ENCODE data around the gene ARID3C.

The ARID3C gene

DNA sequence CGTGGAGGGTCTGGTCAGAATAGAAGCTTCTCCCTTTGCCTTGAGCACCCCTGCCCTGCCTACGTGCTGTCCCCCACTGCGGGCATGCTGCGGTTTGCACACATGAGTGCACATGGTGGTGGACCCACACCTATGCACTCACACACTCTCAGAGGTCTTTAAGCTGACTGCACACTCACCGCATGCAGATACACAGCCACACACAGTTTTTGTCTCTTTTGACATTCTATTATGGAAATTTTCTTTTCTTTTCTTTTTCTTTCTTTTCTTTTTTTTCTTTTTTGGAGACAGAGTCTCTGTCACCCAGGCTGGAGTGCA lies 584 bp upstream of the ARID3C start (continued):
- TF ChIP-seq, protein P1, sequence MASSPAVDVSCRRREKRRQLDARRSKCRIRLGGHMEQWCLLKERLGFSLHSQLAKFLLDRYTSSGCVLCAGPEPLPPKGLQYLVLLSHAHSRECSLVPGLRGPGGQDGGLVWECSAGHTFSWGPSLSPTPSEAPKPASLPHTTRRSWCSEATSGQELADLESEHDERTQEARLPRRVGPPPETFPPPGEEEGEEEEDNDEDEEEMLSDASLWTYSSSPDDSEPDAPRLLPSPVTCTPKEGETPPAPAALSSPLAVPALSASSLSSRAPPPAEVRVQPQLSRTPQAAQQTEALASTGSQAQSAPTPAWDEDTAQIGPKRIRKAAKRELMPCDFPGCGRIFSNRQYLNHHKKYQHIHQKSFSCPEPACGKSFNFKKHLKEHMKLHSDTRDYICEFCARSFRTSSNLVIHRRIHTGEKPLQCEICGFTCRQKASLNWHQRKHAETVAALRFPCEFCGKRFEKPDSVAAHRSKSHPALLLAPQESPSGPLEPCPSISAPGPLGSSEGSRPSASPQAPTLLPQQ (tag by site-specific recombination; IDR thresholded peaks at IDR 0.05) = peak; percentile 75
- TF ChIP-seq, protein P2, sequence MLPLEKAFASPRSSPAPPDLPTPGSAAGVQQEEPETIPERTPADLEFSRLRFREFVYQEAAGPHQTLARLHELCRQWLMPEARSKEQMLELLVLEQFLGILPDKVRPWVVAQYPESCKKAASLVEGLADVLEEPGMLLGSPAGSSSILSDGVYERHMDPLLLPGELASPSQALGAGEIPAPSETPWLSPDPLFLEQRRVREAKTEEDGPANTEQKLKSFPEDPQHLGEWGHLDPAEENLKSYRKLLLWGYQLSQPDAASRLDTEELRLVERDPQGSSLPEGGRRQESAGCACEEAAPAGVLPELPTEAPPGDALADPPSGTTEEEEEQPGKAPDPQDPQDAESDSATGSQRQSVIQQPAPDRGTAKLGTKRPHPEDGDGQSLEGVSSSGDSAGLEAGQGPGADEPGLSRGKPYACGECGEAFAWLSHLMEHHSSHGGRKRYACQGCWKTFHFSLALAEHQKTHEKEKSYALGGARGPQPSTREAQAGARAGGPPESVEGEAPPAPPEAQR (tag by site-specific recombination; IDR thresholded peaks at IDR 0.05) = no peak
- TF ChIP-seq ZNF707 (tag by site-specific recombination; IDR thresholded peaks at IDR 0.05) (no peak), ZNF114 (tag by site-specific recombination; IDR thresholded peaks at IDR 0.05) (no peak), ZFP69B (tag by site-specific recombination; IDR thresholded peaks at IDR 0.05) (peak; percentile 72), EGR2 (tag by site-specific recombination; IDR thresholded peaks at IDR 0.05; ENCODE audit: low read depth) (no peak), ZNF629 (tag by site-specific recombination; IDR thresholded peaks at IDR 0.05) (no peak), GLIS2 (tag by site-specific recombination; IDR thresholded peaks at IDR 0.05) (0 out of 2 replicates have a peak, but pooled peaks have one; percentile 1), ZNF394 (tag by site-specific recombination; IDR thresholded peaks at IDR 0.05; ENCODE audit: borderline replicate concordance) (no peak), ZNF670 (tag by site-specific recombination; IDR thresholded peaks at IDR 0.05; ENCODE audit: low read depth) (no peak), YY2 (tag by site-specific recombination; IDR thresholded peaks at IDR 0.05) (no peak), ZNF785 (tag by site-specific recombination; IDR thresholded peaks at IDR 0.05) (no peak), ZNF560 (tag by site-specific recombination; IDR thresholded peaks at IDR 0.05; ENCODE audit: borderline replicate concordance) (no peak), ZFHX2 (tag by site-specific recombination; conservative IDR thresholded peaks at IDR 0.05) (no peak)
- TF ChIP-seq, protein P3, sequence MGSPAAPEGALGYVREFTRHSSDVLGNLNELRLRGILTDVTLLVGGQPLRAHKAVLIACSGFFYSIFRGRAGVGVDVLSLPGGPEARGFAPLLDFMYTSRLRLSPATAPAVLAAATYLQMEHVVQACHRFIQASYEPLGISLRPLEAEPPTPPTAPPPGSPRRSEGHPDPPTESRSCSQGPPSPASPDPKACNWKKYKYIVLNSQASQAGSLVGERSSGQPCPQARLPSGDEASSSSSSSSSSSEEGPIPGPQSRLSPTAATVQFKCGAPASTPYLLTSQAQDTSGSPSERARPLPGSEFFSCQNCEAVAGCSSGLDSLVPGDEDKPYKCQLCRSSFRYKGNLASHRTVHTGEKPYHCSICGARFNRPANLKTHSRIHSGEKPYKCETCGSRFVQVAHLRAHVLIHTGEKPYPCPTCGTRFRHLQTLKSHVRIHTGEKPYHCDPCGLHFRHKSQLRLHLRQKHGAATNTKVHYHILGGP (tag by site-specific recombination; IDR thresholded peaks at IDR 0.05) = no peak
- TF ChIP-seq, protein P4, sequence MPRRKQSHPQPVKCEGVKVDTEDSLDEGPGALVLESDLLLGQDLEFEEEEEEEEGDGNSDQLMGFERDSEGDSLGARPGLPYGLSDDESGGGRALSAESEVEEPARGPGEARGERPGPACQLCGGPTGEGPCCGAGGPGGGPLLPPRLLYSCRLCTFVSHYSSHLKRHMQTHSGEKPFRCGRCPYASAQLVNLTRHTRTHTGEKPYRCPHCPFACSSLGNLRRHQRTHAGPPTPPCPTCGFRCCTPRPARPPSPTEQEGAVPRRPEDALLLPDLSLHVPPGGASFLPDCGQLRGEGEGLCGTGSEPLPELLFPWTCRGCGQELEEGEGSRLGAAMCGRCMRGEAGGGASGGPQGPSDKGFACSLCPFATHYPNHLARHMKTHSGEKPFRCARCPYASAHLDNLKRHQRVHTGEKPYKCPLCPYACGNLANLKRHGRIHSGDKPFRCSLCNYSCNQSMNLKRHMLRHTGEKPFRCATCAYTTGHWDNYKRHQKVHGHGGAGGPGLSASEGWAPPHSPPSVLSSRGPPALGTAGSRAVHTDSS (tag by site-specific recombination; IDR thresholded peaks at IDR 0.05) = no peak
- TF ChIP-seq, protein P5, sequence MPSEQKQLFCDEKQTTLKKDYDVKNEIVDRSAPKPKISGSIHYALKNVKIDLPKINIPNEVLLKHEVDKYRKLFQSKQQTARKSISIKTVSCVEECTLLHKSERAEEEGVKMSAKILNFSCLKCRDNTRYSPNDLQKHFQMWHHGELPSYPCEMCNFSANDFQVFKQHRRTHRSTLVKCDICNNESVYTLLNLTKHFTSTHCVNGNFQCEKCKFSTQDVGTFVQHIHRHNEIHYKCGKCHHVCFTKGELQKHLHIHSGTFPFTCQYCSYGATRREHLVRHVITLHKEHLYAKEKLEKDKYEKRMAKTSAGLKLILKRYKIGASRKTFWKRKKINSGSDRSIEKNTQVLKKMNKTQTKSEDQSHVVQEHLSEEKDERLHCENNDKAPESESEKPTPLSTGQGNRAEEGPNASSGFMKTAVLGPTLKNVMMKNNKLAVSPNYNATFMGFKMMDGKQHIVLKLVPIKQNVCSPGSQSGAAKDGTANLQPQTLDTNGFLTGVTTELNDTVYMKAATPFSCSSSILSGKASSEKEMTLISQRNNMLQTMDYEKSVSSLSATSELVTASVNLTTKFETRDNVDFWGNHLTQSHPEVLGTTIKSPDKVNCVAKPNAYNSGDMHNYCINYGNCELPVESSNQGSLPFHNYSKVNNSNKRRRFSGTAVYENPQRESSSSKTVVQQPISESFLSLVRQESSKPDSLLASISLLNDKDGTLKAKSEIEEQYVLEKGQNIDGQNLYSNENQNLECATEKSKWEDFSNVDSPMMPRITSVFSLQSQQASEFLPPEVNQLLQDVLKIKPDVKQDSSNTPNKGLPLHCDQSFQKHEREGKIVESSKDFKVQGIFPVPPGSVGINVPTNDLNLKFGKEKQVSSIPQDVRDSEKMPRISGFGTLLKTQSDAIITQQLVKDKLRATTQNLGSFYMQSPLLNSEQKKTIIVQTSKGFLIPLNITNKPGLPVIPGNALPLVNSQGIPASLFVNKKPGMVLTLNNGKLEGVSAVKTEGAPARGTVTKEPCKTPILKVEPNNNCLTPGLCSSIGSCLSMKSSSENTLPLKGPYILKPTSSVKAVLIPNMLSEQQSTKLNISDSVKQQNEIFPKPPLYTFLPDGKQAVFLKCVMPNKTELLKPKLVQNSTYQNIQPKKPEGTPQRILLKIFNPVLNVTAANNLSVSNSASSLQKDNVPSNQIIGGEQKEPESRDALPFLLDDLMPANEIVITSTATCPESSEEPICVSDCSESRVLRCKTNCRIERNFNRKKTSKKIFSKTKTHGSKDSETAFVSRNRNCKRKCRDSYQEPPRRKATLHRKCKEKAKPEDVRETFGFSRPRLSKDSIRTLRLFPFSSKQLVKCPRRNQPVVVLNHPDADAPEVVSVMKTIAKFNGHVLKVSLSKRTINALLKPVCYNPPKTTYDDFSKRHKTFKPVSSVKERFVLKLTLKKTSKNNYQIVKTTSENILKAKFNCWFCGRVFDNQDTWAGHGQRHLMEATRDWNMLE (tag by site-specific recombination; conservative IDR thresholded peaks at IDR 0.05; ENCODE audit: low read depth) = no peak
